ENCODE data around the gene ERBB3.

ERBB3 gene

GRCh38 chr12:56122637-56123036, 42.7 kb downstream of the ERBB3 start:
- ChIA-PET CTCF (interaction anchor here (0.6 to 0.9 kb wide), 2 partner anchors 73 to 140 kb away, joined by 3 to 4 read pairs; no protein-coding TSS in a partner anchor), POLR2A (interaction anchor here (1.3 to 2.9 kb wide), 2 partner anchors 29 to 67 kb away, joined by 6 to 9 read pairs; partner anchors contain the start of gene SMARCC2)
- no peak for DNase-seq (ENCODE audit: extremely low spot score)
- no peak for TF ChIP-seq HDGF (IDR thresholded peaks at IDR 0.05; ENCODE audit: borderline replicate concordance)
- no peak for TF ChIP-seq SP1 (IDR thresholded peaks at IDR 0.05)
- TF ChIP-seq ARNT (IDR thresholded peaks at IDR 0.05), result no peak
- TF ChIP-seq FOXM1 (IDR thresholded peaks at IDR 0.05; ENCODE audit: borderline replicate concordance), result no peak
- no peak for TF ChIP-seq SUZ12 (IDR thresholded peaks at IDR 0.05)
- TF ChIP-seq CTBP1 (IDR thresholded peaks at IDR 0.05; ENCODE audit: borderline replicate concordance), result no peak
- no peak for TF ChIP-seq FOXA1 (IDR thresholded peaks at IDR 0.05)
- no peak for TF ChIP-seq LEF1 (IDR thresholded peaks at IDR 0.05; ENCODE audit: borderline replicate concordance)
- no peak for TF ChIP-seq L3MBTL2 (conservative IDR thresholded peaks at IDR 0.05)
- no peak for TF ChIP-seq FOXK2 (IDR thresholded peaks at IDR 0.05)
- no peak for TF ChIP-seq PKNOX1 (IDR thresholded peaks at IDR 0.05)
- no peak for TF ChIP-seq BHLHE40 (IDR thresholded peaks at IDR 0.05; ENCODE audit: borderline replicate concordance)
- TF ChIP-seq ZNF384 (IDR thresholded peaks at IDR 0.05), result no peak
- no peak for TF ChIP-seq ELF4 (IDR thresholded peaks at IDR 0.05)
- no peak for TF ChIP-seq NFRKB (IDR thresholded peaks at IDR 0.05)
- TF ChIP-seq TARDBP (IDR thresholded peaks at IDR 0.05), result no peak

DNA sequence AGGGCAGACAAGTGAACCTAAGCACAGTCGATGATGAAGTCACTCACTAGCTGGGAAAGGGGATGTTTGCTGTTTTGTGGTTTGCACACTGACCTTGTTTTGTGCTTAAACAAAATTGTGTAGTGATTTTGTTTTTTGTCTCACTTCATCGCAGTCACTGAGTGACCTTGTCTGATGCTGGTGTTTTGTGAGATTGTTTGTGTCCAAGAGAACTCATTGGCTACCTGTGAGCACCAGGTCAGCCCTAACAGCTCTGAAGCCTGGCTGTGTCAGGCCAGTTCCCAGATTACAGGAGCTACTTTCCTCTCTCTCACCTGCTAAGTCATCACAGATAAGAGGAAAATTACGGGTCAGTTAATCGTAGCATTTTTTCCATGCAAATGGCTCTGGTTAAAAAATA, 44.2 kb downstream of the ERBB3 start:
- CTCF ChIA-PET, result interaction anchor here (1.1 to 2.8 kb wide), 3 partner anchors 65 to 386 kb away, joined by 3 to 9 read pairs (median 7); partner anchors contain the start of gene SMARCC2
- POLR2A ChIA-PET, result interaction anchor here (1.0 to 2.9 kb wide), 6 partner anchors 20 to 98 kb away, joined by 3 to 9 read pairs (median 4); partner anchors contain the start of genes PA2G4, RNF41 and SMARCC2
- no peak for DNase-seq (ENCODE audit: extremely low spot score)
- TF ChIP-seq ELF4 (IDR thresholded peaks at IDR 0.05) (no peak), PKNOX1 (IDR thresholded peaks at IDR 0.05) (no peak), ZNF384 (IDR thresholded peaks at IDR 0.05) (no peak), CTBP1 (IDR thresholded peaks at IDR 0.05; ENCODE audit: borderline replicate concordance) (no peak), HDGF (IDR thresholded peaks at IDR 0.05; ENCODE audit: borderline replicate concordance) (no peak), L3MBTL2 (conservative IDR thresholded peaks at IDR 0.05) (no peak), TARDBP (IDR thresholded peaks at IDR 0.05) (no peak), LEF1 (IDR thresholded peaks at IDR 0.05; ENCODE audit: borderline replicate concordance) (no peak), NFRKB (IDR thresholded peaks at IDR 0.05) (no peak), ARNT (IDR thresholded peaks at IDR 0.05) (no peak), SUZ12 (IDR thresholded peaks at IDR 0.05) (no peak), FOXM1 (IDR thresholded peaks at IDR 0.05; ENCODE audit: borderline replicate concordance) (no peak), BHLHE40 (IDR thresholded peaks at IDR 0.05; ENCODE audit: borderline replicate concordance) (no peak), FOXK2 (IDR thresholded peaks at IDR 0.05) (no peak)

DNA sequence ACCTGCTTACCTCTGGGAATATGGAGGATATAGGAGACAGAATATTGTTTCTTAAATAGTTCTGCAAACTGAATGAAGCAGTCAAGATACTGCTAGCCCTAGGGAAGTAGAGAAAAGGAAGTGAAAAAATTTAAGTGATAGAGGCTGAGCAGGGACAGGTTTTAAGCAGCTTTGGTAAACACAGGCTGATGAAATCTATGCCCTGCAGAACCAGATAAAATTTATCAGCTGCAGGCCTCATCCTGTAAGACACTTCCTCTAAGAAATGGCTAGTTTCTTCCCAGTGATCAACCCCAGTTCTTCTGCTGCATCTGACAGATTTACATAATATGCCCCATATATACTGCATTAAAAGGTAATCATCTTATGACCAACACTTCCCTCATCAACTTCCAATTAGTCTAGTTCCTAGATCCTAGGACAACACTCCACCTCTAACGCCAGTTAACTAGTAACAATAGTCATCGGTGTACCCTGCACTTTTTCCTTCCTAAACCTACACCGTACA, 46.8 kb downstream of the ERBB3 start:
- TF ChIP-seq SP1 (IDR thresholded peaks at IDR 0.05), result no peak
- no peak for TF ChIP-seq ARNT (IDR thresholded peaks at IDR 0.05)
- TF ChIP-seq ELF4 (IDR thresholded peaks at IDR 0.05), result no peak
- POLR2A ChIA-PET, result interaction anchor here (0.7 to 3.2 kb wide), 11 partner anchors 9 to 985 kb away, joined by 3 to 23 read pairs (median 7); partner anchors contain the start of genes COQ10A, MYL6, PA2G4 and RNF41
- no peak for DNase-seq (ENCODE audit: extremely low spot score)
- CTCF ChIA-PET, result interaction anchor here (0.8 to 2.4 kb wide), 2 partner anchors 47 to 63 kb away, joined by 3 to 11 read pairs; partner anchors contain the start of genes ERBB3 and SMARCC2

- TF ChIP-seq L3MBTL2 (conservative IDR thresholded peaks at IDR 0.05), result peak; percentile 60
- TF ChIP-seq TARDBP (IDR thresholded peaks at IDR 0.05), result no peak
- TF ChIP-seq SP1 (IDR thresholded peaks at IDR 0.05), result no peak
- TF ChIP-seq SUZ12 (IDR thresholded peaks at IDR 0.05), result no peak
- no peak for TF ChIP-seq LEF1 (IDR thresholded peaks at IDR 0.05; ENCODE audit: borderline replicate concordance)
- no peak for TF ChIP-seq ARNT (IDR thresholded peaks at IDR 0.05)
- ChIA-PET CTCF (interaction anchor here (0.5 to 2.4 kb wide), 8 partner anchors 8 to 104 kb away, joined by 3 to 11 read pairs (median 3); partner anchors contain the start of genes SMARCC2 and ZC3H10), POLR2A (interaction anchor here (0.5 to 3.5 kb wide), 27 partner anchors 9 to 984 kb away, joined by 3 to 56 read pairs (median 5); partner anchors contain the start of genes ANKRD52, COQ10A, DNAJC14 and MYL6)
- no peak for DNase-seq (ENCODE audit: extremely low spot score)
These were observed 47.5 kb downstream of the ERBB3 start for GRCh38 chr12:56127485-56127887.

DNA sequence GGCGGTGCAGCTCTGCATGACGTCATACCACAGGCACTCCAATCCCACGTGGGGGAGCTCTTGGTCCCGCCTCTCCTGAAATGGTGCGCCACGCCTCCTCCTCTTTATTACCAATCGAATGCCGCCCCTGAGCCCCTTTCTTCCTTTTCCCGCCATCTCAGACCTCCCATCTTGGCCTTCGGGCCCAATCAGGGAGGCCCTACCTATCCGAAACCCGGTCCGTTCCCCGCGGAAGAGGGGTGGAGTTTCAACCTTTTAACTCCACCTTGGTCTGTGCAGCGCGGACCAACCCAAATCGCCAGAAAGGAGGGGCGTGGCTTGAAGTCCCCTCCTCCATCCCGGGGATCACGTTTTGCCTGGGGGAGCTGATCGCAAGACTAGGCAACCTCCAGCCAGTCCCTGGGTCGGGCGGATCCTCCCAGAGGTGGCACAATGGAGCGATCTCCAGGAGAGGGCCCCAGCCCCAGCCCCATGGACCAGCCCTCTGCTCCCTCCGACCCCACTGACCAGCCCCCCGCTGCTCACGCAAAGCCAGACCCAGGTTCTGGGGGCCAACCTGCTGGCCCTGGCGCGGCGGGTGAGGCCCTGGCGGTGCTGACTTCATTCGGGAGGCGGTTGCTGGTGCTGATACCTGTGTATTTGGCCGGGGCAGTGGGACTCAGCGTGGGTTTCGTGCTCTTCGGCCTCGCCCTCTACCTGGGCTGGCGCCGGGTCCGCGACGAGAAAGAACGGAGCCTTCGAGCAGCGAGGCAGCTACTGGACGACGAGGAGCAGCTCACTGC, 48.1 kb downstream of the ERBB3 start, which contains the start of gene ESYT1:
Gene ESYT1, plus strand, starts transcription at position 380 of the 782 bp plus-strand sequence. Its CDS starts 53 bp downstream, at position 433.
- ChIA-PET POLR2A (interaction anchor here (0.5 to 3.5 kb wide), 27 partner anchors 9 to 983 kb away, joined by 3 to 56 read pairs (median 5); partner anchors contain the start of genes ANKRD52, COQ10A, DNAJC14 and MYL6), CTCF (interaction anchor here (0.5 to 2.4 kb wide), 8 partner anchors 9 to 103 kb away, joined by 3 to 11 read pairs (median 3); partner anchors contain the start of genes SMARCC2 and ZC3H10)
- TF ChIP-seq FOXM1 (IDR thresholded peaks at IDR 0.05; ENCODE audit: borderline replicate concordance), result no peak
- TF ChIP-seq SP1 (IDR thresholded peaks at IDR 0.05), result no peak
- no peak for TF ChIP-seq LEF1 (IDR thresholded peaks at IDR 0.05; ENCODE audit: borderline replicate concordance)
- no peak for TF ChIP-seq PKNOX1 (IDR thresholded peaks at IDR 0.05)
- no peak for TF ChIP-seq SUZ12 (IDR thresholded peaks at IDR 0.05)
- TF ChIP-seq NFRKB (IDR thresholded peaks at IDR 0.05), result no peak
- TF ChIP-seq BHLHE40 (IDR thresholded peaks at IDR 0.05; ENCODE audit: borderline replicate concordance), result no peak
- no peak for TF ChIP-seq HDGF (IDR thresholded peaks at IDR 0.05; ENCODE audit: borderline replicate concordance)
- no peak for TF ChIP-seq ZNF384 (IDR thresholded peaks at IDR 0.05)
- TF ChIP-seq ELF4 (IDR thresholded peaks at IDR 0.05), result no peak
- TF ChIP-seq CTBP1 (IDR thresholded peaks at IDR 0.05; ENCODE audit: borderline replicate concordance), result no peak
- TF ChIP-seq L3MBTL2 (conservative IDR thresholded peaks at IDR 0.05), result no peak
- no peak for TF ChIP-seq TARDBP (IDR thresholded peaks at IDR 0.05)
- no peak for TF ChIP-seq FOXK2 (IDR thresholded peaks at IDR 0.05)
- TF ChIP-seq FOXA1 (IDR thresholded peaks at IDR 0.05), result no peak

More for the DNA sequence above, 48.1 kb downstream of the ERBB3 start, which contains the start of gene ESYT1:
- DNase-seq (ENCODE audit: extremely low spot score), result peak; percentile 95

All from HEK293T (cell line).